Osteoblast (primary cell): Measurements from ENCODE around the gene MYLK. TPM values are rescaled to one million over a fixed set of nuclear protein-coding genes. Genes with fewer than 3 reads are reported as not detected.

ENCODE experiments used
- DNase-seq: peaks from one replicate; pipeline ENCODE4 v3.0.0; 2011; ENCODE audit warnings: low spot score, mixed read lengths; ENCODE audit not compliant: insufficient read length; ENCODE audit errors: missing footprints
- H2AFZ ChIP-seq: 2 replicates; pipeline ENCODE4 v1.6.0; 2011; ENCODE audit warnings: mild to moderate bottlenecking, low read length
- H3K27ac ChIP-seq: 2 replicates; pipeline ENCODE4 v1.5.1; 2011; ENCODE audit warnings: mild to moderate bottlenecking, low read depth, low read length, moderate library complexity
- H3K27me3 ChIP-seq: 2 replicates; pipeline ENCODE4 v1.6.0; 2012; ENCODE audit warnings: mild to moderate bottlenecking, control low read depth, inconsistent platforms, low read length, moderate library complexity; ENCODE audit not compliant: insufficient read depth
- H3K36me3 ChIP-seq: 2 replicates; pipeline ENCODE4 v1.5.1; 2011; ENCODE audit warnings: mild to moderate bottlenecking, low read length, control low read depth, moderate library complexity; ENCODE audit not compliant: insufficient read depth
- H3K4me1 ChIP-seq: 2 replicates; pipeline ENCODE4 v1.5.1; 2011; ENCODE audit warnings: mild to moderate bottlenecking, low read length, control low read depth, moderate library complexity; ENCODE audit not compliant: insufficient read depth
- H3K4me2 ChIP-seq: 2 replicates; pipeline ENCODE4 v1.6.0; 2011; ENCODE audit warnings: mild to moderate bottlenecking, low read length; ENCODE audit not compliant: insufficient read depth
- H3K4me3 ChIP-seq: fragments of 200-600 bp; sonication (generic); 3 replicates; pipeline ENCODE4 v1.5.1; 2012; ENCODE audit warnings: mild to moderate bottlenecking, low read length, inconsistent platforms; ENCODE audit not compliant: insufficient read depth
- H3K79me2 ChIP-seq: 2 replicates; pipeline ENCODE4 v1.6.0; 2012; ENCODE audit warnings: mild to moderate bottlenecking, low read length, control low read depth, inconsistent platforms; ENCODE audit not compliant: insufficient read depth
- H3K9me3 ChIP-seq: 2 replicates; pipeline ENCODE4 v1.5.1; 2011; ENCODE audit warnings: low read depth, low read length, control low read depth
- H4K20me1 ChIP-seq: 2 replicates; pipeline ENCODE4 v1.6.0; 2012; ENCODE audit warnings: mild to moderate bottlenecking, low read length, control low read depth; ENCODE audit not compliant: insufficient read depth
- total RNA-seq: library from RNA; depleted of rRNA; stranded (reverse); fragments of >200 nt; gene quantifications from 2 replicates; pipeline ENCODE4 v1.2.3, GENCODE V29; 2012
- TF ChIP-seq, protein P1 (sequence below): IDR thresholded peaks from 2 replicates; pipeline ENCODE4 v1.5.1; 2011; ENCODE audit warnings: mild to moderate bottlenecking, low read depth, low read length, moderate library complexity; ENCODE audit errors: extremely low read depth

MYLK gene
- total RNA-seq, 1 donor, result 268 TPM

GRCh38 chr3:123733805-123734526 lies 150.2 kb downstream of the MYLK start:
- H3K9me3 ChIP-seq, result no peaks in the 10 kb centered on the region
- no peaks in the 10 kb centered on the region for H4K20me1 ChIP-seq
- H3K79me2 ChIP-seq, result peaks cover 21% of the 10 kb centered on the region
- H3K4me2 ChIP-seq, result peak overlapping the region; percentile 58
- H3K36me3 ChIP-seq, result peaks cover 68% of the 10 kb centered on the region
- H3K27ac ChIP-seq, result peak overlapping the region; percentile 98
- no peaks in the 10 kb centered on the region for H3K27me3 ChIP-seq
- peak; percentile 89 for DNase-seq
- TF ChIP-seq, protein P1, sequence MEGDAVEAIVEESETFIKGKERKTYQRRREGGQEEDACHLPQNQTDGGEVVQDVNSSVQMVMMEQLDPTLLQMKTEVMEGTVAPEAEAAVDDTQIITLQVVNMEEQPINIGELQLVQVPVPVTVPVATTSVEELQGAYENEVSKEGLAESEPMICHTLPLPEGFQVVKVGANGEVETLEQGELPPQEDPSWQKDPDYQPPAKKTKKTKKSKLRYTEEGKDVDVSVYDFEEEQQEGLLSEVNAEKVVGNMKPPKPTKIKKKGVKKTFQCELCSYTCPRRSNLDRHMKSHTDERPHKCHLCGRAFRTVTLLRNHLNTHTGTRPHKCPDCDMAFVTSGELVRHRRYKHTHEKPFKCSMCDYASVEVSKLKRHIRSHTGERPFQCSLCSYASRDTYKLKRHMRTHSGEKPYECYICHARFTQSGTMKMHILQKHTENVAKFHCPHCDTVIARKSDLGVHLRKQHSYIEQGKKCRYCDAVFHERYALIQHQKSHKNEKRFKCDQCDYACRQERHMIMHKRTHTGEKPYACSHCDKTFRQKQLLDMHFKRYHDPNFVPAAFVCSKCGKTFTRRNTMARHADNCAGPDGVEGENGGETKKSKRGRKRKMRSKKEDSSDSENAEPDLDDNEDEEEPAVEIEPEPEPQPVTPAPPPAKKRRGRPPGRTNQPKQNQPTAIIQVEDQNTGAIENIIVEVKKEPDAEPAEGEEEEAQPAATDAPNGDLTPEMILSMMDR, result no peak
- peak overlapping the region; percentile 34 for H3K4me3 ChIP-seq
- H2AFZ ChIP-seq, result peak overlapping the region; percentile 27
- H3K4me1 ChIP-seq, result peaks cover 37% of the 10 kb centered on the region

DNA sequence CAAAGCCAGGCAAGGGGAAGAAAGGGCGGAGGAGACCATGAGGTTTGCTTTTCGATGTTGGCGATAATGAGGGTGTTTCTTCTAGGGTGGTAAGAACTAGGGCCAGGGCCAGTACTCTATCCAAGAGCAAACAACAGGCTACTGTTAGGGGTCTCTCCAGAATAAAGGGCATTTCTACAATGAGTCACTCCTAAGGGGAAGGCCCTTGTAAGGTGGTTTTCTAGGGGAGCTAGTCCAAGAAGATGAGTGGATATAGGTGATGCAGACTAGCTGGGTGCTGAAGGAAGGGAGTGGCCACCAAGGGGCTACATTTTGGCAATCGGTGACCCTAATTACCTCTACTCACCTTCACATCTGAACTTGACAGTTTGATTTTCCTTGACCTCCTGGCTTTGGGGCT lies 150.8 kb downstream of the MYLK start:
- peak overlapping the region; percentile 58 for H3K4me2 ChIP-seq
- H3K4me1 ChIP-seq, result peaks cover 41% of the 10 kb centered on the region
- H3K27ac ChIP-seq, result peak overlapping the region; percentile 98
- H2AFZ ChIP-seq, result no peak overlapping the region
- no peaks in the 10 kb centered on the region for H4K20me1 ChIP-seq
- peaks cover 27% of the 10 kb centered on the region for H3K79me2 ChIP-seq
- peaks cover 64% of the 10 kb centered on the region for H3K36me3 ChIP-seq
- TF ChIP-seq, protein P1, result no peak
- H3K27me3 ChIP-seq, result no peaks in the 10 kb centered on the region
- DNase-seq, result no peak
- peak overlapping the region; percentile 15 for H3K4me3 ChIP-seq
- no peaks in the 10 kb centered on the region for H3K9me3 ChIP-seq

DNA sequence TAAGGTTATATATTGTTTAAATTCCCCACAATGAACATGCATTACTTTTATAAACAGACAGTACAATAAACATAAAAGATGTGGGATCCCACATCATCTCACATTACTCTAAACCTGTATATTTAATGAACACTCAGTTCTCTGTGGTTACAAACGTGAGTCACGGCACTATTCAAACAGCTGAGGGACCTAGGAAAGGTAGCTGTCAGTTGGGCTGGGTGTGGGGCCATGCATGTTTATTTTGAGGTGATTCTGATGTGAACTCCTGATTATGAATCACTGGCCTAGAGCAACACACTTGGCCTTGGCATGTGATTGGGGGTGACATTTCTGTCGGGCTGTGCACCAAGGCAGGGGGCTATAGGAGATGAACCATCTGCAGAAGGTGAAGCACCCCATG lies 151.7 kb downstream of the MYLK start:
- Histone ChIP-seq H3K27me3 (no peaks in the 10 kb centered on the region), H3K36me3 (peaks cover 57% of the 10 kb centered on the region), H3K27ac (peak overlapping the region; percentile 98), H3K4me3 (no peak overlapping the region), H4K20me1 (no peaks in the 10 kb centered on the region), H3K4me1 (peaks cover 45% of the 10 kb centered on the region), H3K9me3 (no peaks in the 10 kb centered on the region), H2AFZ (no peak overlapping the region), H3K79me2 (peaks cover 30% of the 10 kb centered on the region), H3K4me2 (peak overlapping the region; percentile 10)
- peak; percentile 82 for DNase-seq
- TF ChIP-seq, protein P1, result no peak

GRCh38 chr3:123730829-123731228 lies 153.3 kb downstream of the MYLK start:
- no peak for DNase-seq
- Histone ChIP-seq H2AFZ (no peak overlapping the region), H3K4me3 (no peak overlapping the region), H3K27ac (no peak overlapping the region), H4K20me1 (no peaks in the 10 kb centered on the region), H3K27me3 (no peaks in the 10 kb centered on the region), H3K4me2 (no peak overlapping the region), H3K4me1 (peaks cover 45% of the 10 kb centered on the region), H3K9me3 (no peaks in the 10 kb centered on the region), H3K36me3 (peaks cover 45% of the 10 kb centered on the region), H3K79me2 (peaks cover 31% of the 10 kb centered on the region)
- TF ChIP-seq, protein P1, result no peak
